K562 (cell line): Measurements from ENCODE around the gene EIF3I. TPM values are rescaled to one million over a fixed set of nuclear protein-coding genes. Genes with fewer than 3 reads are reported as not detected.

Experiments
- BCOR ChIP-seq: fragments of 450-650 bp; IDR thresholded peaks from 2 replicates; pipeline ENCODE4 v1.6.1; 2016
- CBX2 ChIP-seq: fragments of 200-600 bp; sonication (generic); IDR thresholded peaks from one replicate; pipeline ENCODE4 v1.6.1; 2012; ENCODE audit warnings: mild to moderate bottlenecking, low read length, inconsistent platforms; ENCODE audit not compliant: insufficient read depth, poor library complexity, severe bottlenecking
- CHD2 ChIP-seq: IDR thresholded peaks from 2 replicates; pipeline ENCODE4 v1.6.1; 2011; ENCODE audit warnings: low read depth, low read length
- DNMT1 ChIP-seq: fragments of 450-650 bp; IDR thresholded peaks from 2 replicates; pipeline ENCODE4 v1.6.1; 2016; ENCODE audit warnings: antibody characterized with exemption, mild to moderate bottlenecking
- EZH2 ChIP-seq: IDR thresholded peaks from 2 replicates; pipeline ENCODE4 v1.6.1; 2012; ENCODE audit warnings: low read depth, mild to moderate bottlenecking, inconsistent platforms, low read length, borderline replicate concordance
- GATAD2B ChIP-seq: fragments of 450-650 bp; IDR thresholded peaks from 2 replicates; pipeline ENCODE4 v1.6.1; 2017; ENCODE audit warnings: mild to moderate bottlenecking, borderline replicate concordance
- HDAC6 ChIP-seq: IDR thresholded peaks from 2 replicates; pipeline ENCODE4 v1.6.1; 2012; ENCODE audit warnings: low read depth, mild to moderate bottlenecking, control low read depth, inconsistent platforms, low read length, moderate library complexity
- MEF2D ChIP-seq: conservative IDR thresholded peaks from 2 replicates; pipeline ENCODE4 v1.6.1; 2016; ENCODE audit warnings: low read depth, missing genetic modification characterization, missing compliant biosample characterization
- NCOA2 ChIP-seq, 2 experiments: fragments of 450-650 bp; IDR thresholded peaks; 2 replicates each; pipeline ENCODE4 v1.6.1; 2018; ENCODE audit warnings: mild to moderate bottlenecking in 2 of 2, moderate library complexity in 1 of 2; ENCODE audit not compliant: partially characterized antibody in 2 of 2
- NCOA6 ChIP-seq: fragments of 450-650 bp; IDR thresholded peaks from 2 replicates; pipeline ENCODE4 v1.6.1; 2017; ENCODE audit warnings: mild to moderate bottlenecking
- NR2C2 ChIP-seq, 2 experiments: fragments of 200-800 bp in 1 of 2; sonication (Bioruptor generic) in 1 of 2; sonication (generic) in 1 of 2; formaldehyde crosslinking in 1 of 2; IDR thresholded peaks; 2 replicates each; pipeline versions ENCODE4 v1.6.1 to v1.8.0; 2016 to 2022; ENCODE audit warnings: mild to moderate bottlenecking in 1 of 2, missing compliant biosample characterization in 1 of 2, missing genetic modification characterization in 1 of 2, missing genetic modification reagents in 1 of 2
- POLR2G ChIP-seq: fragments of 200-400 bp; formaldehyde crosslinking; IDR thresholded peaks from 2 replicates; pipeline ENCODE4 v1.6.1; 2017; ENCODE audit warnings: low read depth, mild to moderate bottlenecking, antibody characterized with exemption, low read length, moderate library complexity
- POU5F1 ChIP-seq: fragments of 150-350 bp; IDR thresholded peaks from 2 replicates; pipeline ENCODE4 v1.6.1; 2014; ENCODE audit warnings: borderline replicate concordance, low read length, low read depth, mild to moderate bottlenecking; ENCODE audit not compliant: partially characterized antibody
- RB1 ChIP-seq: fragments of 450-650 bp; IDR thresholded peaks from 2 replicates; pipeline ENCODE4 v1.6.1; 2017; ENCODE audit warnings: low read depth, mild to moderate bottlenecking
- SRSF1 ChIP-seq: fragments of 200-400 bp; formaldehyde crosslinking; IDR thresholded peaks from 2 replicates; pipeline ENCODE4 v1.6.1; 2017; ENCODE audit warnings: mild to moderate bottlenecking, low read depth, low read length, moderate library complexity
- TBP ChIP-seq: optimal IDR thresholded peaks from 2 replicates; pipeline ENCODE3; 2011; ENCODE audit warnings: low read depth, low read length, improper control_type of control experiment
- YY1 ChIP-seq, 3 experiments: IDR thresholded peaks; 2 replicates each; pipeline ENCODE4 v1.6.1; 2011; ENCODE audit warnings: low read length in 2 of 3, mild to moderate bottlenecking in 2 of 3, moderate library complexity in 2 of 3, borderline replicate concordance in 1 of 3, control low read depth in 1 of 3, low read depth in 1 of 3; ENCODE audit not compliant: insufficient read depth in 3 of 3, insufficient replicate concordance in 2 of 3, control insufficient read depth in 1 of 3, insufficient read length in 1 of 3; ENCODE audit errors: extremely low read depth in 1 of 3
- ZBTB26 ChIP-seq: fragments of 450-650 bp; formaldehyde crosslinking; IDR thresholded peaks from 2 replicates; pipeline ENCODE4 v1.4.0; 2022; ENCODE audit warnings: missing genetic modification characterization
- ZC3H8 ChIP-seq: fragments of 450-650 bp; IDR thresholded peaks from 2 replicates; pipeline ENCODE4 v1.6.1; 2017
- ZNF217 ChIP-seq: sonication (generic); formaldehyde crosslinking; IDR thresholded peaks from 2 replicates; pipeline ENCODE4 v1.8.0; 2022; ENCODE audit warnings: mild to moderate bottlenecking, missing genetic modification reagents
- ZNF282 ChIP-seq: sonication (generic); formaldehyde crosslinking; IDR thresholded peaks from 2 replicates; pipeline ENCODE4 v1.8.1; 2023; ENCODE audit warnings: missing genetic modification reagents
- polyA plus RNA-seq, 8 experiments: library from polyadenylated mRNA; depleted of rRNA in 4 of 8; stranded (reverse) in 5 of 8; unstranded in 3 of 8; fragments of >200 nt; fragmentation: Nextera tagmentation in 2 of 8; fragmentation: Illumina TruSeq in 1 of 8; extraction: Ambion mirVana in 2 of 8; extraction: Trizol in 1 of 8; gene quantifications; 2 replicates each; pipeline versions ENCODE4 v1.2.1 to v1.2.3, GENCODE V29; 2011 to 2014; ENCODE audit warnings: inconsistent platforms in 1 of 8, missing spikeins in 1 of 8
- total RNA-seq, 7 experiments: library from RNA; depleted of rRNA in 6 of 7; stranded (reverse); fragments of >200 nt in 6 of 7; fragmentation: Illumina TruSeq in 2 of 7; extraction: Trizol in 2 of 7; gene quantifications; 2 replicates each; pipeline versions ENCODE4 v1.2.1 to v1.2.3, GENCODE V29; 2011 to 2021; ENCODE audit warnings: low replicate concordance in 1 of 7
- TF ChIP-seq, protein P1 (sequence below): fragments of 250-450 bp; sonication (Bioruptor Pico); IDR thresholded peaks from 2 replicates; pipeline ENCODE4 v1.5.0; 2020; ENCODE audit warnings: mild to moderate bottlenecking, borderline replicate concordance
- TF ChIP-seq, protein P2 (sequence below): fragments of 450-650 bp; formaldehyde crosslinking; conservative IDR thresholded peaks from 2 replicates; pipeline ENCODE4 v1.4.0; 2022; ENCODE audit warnings: mild to moderate bottlenecking, missing genetic modification characterization

The EIF3I gene
- total and polyA plus RNA-seq, 9 of the 15 experiments (the other 6 are each of a cell fraction or from before 2014, with no cell fraction given): 414 to 1,526 (median 635) TPM

- TF ChIP-seq, protein P1, sequence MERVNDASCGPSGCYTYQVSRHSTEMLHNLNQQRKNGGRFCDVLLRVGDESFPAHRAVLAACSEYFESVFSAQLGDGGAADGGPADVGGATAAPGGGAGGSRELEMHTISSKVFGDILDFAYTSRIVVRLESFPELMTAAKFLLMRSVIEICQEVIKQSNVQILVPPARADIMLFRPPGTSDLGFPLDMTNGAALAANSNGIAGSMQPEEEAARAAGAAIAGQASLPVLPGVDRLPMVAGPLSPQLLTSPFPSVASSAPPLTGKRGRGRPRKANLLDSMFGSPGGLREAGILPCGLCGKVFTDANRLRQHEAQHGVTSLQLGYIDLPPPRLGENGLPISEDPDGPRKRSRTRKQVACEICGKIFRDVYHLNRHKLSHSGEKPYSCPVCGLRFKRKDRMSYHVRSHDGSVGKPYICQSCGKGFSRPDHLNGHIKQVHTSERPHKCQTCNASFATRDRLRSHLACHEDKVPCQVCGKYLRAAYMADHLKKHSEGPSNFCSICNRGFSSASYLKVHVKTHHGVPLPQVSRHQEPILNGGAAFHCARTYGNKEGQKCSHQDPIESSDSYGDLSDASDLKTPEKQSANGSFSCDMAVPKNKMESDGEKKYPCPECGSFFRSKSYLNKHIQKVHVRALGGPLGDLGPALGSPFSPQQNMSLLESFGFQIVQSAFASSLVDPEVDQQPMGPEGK: no peak
- TF ChIP-seq HDAC6 (no peak), EZH2 (no peak), DNMT1 (no peak), RB1 (peak; percentile 95), CBX2 (no peak), YY1 (IDR thresholded peaks at IDR 0.05; ENCODE audit: borderline replicate concordance in 1 of 3, control insufficient read depth in 1 of 3, extremely low read depth in 1 of 3, insufficient read depth in 3 of 3, insufficient read length in 1 of 3, insufficient replicate concordance in 2 of 3, low read depth in 1 of 3, low read length in 2 of 3) (peak in 1 of 3 experiments; percentile 35), MEF2D (tag) (0 out of 2 replicates have a peak, but pooled peaks have one; percentile 16), NCOA2 (IDR thresholded peaks at IDR 0.05; ENCODE audit: partially characterized antibody in 2 of 2) (no peak), BCOR (peak; percentile 96), ZNF282 (CRISPR knock-in tag) (no peak), POU5F1 (no peak), ZNF217 (CRISPR knock-in tag) (no peak), TBP (no peak), SRSF1 (no peak), POLR2G (peak; percentile 42; the same call in 1 of the 2 replicates), CHD2 (0 out of 2 replicates have a peak, but pooled peaks have one; percentile 32), ZC3H8 (no peak), GATAD2B (no peak), NCOA6 (no peak), NR2C2 (CRISPR knock-in tag; IDR thresholded peaks at IDR 0.05) (no peak), NR2C2 (tag; IDR thresholded peaks at IDR 0.05) (no peak), ZBTB26 (no peak)
- TF ChIP-seq, protein P2, sequence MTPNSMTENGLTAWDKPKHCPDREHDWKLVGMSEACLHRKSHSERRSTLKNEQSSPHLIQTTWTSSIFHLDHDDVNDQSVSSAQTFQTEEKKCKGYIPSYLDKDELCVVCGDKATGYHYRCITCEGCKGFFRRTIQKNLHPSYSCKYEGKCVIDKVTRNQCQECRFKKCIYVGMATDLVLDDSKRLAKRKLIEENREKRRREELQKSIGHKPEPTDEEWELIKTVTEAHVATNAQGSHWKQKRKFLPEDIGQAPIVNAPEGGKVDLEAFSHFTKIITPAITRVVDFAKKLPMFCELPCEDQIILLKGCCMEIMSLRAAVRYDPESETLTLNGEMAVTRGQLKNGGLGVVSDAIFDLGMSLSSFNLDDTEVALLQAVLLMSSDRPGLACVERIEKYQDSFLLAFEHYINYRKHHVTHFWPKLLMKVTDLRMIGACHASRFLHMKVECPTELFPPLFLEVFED (CRISPR knock-in tag): no peak; the same call in 1 of the 2 replicates
These were observed 26.0 kb downstream of the EIF3I start (continued) for GRCh38 chr1:32247983-32248889.
